A549 (cell line): ENCODE data around the gene BPI.

ENCODE experiments used
- EP300 ChIP-seq, 2 experiments: fragments of >200 bp; sonication (Bioruptor Twin); formaldehyde crosslinking; IDR thresholded peaks; 2 replicates in 1 of 2; 3 replicates in 1 of 2; pipeline ENCODE4 v1.6.1; 2016 to 2017
- POLR2A ChIP-seq: IDR thresholded peaks from 2 replicates; pipeline ENCODE4 v1.6.1; 2012; ENCODE audit warnings: mild to moderate bottlenecking, low read length
- SREBF2 ChIP-seq: fragments of 450-650 bp; IDR thresholded peaks from 2 replicates; pipeline ENCODE4 v1.6.1; 2014; ENCODE audit warnings: mild to moderate bottlenecking, moderate library complexity
- TF ChIP-seq, protein P1 (sequence below): IDR thresholded peaks from 2 replicates; pipeline ENCODE4 v1.6.1; 2012
- TF ChIP-seq, protein P2 (sequence below): fragments of >200 bp; sonication (Bioruptor Twin); formaldehyde crosslinking; IDR thresholded peaks from 3 replicates; pipeline ENCODE4 v1.6.1; 2016
- TF ChIP-seq, protein P3 (sequence below): fragments of >200 bp; sonication (Bioruptor Twin); formaldehyde crosslinking; IDR thresholded peaks from 3 replicates; pipeline ENCODE4 v1.5.1; 2016

- TF ChIP-seq, protein P1, sequence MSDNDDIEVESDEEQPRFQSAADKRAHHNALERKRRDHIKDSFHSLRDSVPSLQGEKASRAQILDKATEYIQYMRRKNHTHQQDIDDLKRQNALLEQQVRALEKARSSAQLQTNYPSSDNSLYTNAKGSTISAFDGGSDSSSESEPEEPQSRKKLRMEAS: no peak
- TF ChIP-seq POLR2A: no peak
- TF ChIP-seq, protein P2, sequence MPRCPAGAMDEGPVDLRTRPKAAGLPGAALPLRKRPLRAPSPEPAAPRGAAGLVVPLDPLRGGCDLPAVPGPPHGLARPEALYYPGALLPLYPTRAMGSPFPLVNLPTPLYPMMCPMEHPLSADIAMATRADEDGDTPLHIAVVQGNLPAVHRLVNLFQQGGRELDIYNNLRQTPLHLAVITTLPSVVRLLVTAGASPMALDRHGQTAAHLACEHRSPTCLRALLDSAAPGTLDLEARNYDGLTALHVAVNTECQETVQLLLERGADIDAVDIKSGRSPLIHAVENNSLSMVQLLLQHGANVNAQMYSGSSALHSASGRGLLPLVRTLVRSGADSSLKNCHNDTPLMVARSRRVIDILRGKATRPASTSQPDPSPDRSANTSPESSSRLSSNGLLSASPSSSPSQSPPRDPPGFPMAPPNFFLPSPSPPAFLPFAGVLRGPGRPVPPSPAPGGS: no peak
- TF ChIP-seq, protein P3, sequence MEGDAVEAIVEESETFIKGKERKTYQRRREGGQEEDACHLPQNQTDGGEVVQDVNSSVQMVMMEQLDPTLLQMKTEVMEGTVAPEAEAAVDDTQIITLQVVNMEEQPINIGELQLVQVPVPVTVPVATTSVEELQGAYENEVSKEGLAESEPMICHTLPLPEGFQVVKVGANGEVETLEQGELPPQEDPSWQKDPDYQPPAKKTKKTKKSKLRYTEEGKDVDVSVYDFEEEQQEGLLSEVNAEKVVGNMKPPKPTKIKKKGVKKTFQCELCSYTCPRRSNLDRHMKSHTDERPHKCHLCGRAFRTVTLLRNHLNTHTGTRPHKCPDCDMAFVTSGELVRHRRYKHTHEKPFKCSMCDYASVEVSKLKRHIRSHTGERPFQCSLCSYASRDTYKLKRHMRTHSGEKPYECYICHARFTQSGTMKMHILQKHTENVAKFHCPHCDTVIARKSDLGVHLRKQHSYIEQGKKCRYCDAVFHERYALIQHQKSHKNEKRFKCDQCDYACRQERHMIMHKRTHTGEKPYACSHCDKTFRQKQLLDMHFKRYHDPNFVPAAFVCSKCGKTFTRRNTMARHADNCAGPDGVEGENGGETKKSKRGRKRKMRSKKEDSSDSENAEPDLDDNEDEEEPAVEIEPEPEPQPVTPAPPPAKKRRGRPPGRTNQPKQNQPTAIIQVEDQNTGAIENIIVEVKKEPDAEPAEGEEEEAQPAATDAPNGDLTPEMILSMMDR: no peak
- TF ChIP-seq SREBF2: no peak
- no peak for TF ChIP-seq EP300 (IDR thresholded peaks at IDR 0.05)
Observed at GRCh38 chr20:38377039-38377685, 73.2 kb downstream of the BPI start.
